GM21717 (cell line): Measurements from ENCODE around the gene MAT1A.
"Not testable (repeated sequence)": the region's sequence is repeated elsewhere in the genome, so short reads cannot be mapped to it uniquely, and the experiment has no call there.

Experiments used
- ATAC-seq: cut with Tn5 transposase; IDR thresholded peaks from one replicate; pipeline ENCODE4 v1.9.1; 2021; ENCODE audit warnings: mild to moderate bottlenecking, moderate library complexity; ENCODE audit not compliant: unreplicated experiment

The MAT1A gene

DNA sequence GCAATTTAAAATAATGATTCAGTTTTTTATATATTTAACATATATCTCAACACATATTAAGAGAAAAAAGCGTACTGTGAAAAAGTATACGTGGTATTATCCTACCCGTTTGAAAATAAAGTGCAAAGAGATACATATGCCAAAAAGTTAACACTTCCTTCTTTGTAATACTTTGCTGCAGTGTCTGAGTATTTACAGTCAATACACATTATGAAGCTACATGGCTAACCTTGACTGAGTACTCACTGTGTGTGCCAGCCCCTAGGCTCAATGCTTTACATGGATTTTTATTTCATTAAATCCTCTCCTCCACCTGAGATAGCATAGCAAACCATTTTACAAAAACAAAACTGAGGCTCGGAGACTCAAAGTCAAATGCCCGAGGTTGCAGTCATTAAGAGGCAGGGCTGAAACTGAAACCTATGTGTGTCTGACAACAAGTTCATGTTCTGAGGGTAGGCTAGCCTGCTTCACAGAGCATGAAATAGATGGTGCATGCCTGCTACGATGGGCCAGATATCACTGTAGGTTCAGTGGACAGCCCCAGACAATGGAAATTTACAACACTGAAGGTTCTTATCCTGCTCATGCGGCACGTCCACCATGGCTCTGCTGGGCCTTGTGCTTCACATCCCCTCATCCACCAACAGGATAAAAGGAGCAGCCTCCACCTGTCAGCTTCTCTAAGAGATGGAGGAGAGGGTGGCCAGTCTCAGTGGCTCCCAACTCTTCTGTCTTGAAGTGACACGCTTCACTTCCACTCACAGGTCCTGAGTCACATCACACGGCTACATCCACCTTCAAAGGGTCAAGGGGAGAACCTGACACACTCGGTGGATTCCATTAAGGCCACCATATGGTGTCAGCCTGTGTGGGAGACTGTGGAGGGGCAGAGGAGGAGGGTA is 54.9 kb downstream of the MAT1A start:
- ATAC-seq, result peak; percentile 100

DNA sequence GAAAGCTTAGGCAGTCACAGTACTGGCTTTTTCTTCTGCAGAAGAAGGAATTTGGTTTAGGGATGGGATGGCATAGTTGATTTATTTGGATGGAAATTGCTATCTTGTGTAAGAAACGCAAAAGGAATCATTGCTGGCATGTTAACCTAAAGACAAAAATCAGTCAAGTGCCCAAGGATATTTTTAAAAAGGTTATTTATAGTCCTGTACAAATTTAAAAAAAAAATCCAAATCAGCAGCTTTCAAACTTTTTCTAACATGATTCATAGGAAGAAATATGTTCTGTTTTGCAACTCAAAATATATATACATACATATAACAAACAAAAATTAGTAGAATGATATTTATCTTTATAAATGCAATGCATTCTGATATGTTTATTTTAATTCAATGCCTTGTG is 55.6 kb downstream of the MAT1A start:
- ATAC-seq, result not testable (repeated sequence)

DNA sequence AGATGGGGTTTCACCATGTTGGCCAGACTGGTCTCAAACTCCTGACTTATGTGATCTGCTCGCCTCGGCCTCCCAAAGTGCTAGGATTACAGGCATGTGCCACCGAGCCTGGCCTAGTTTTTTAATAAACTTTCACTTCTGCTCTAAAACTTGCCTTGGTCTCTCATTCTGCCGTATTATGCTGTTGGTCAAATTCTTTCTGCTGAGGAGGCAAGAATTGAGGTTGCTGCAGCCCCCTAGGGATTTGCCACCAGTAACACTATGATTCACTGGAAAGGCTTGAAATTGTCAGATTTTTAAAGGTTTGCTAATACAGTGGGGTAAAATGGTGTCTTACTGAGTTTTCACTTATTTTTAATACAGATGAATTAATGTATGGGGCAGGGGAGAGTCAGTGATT is 62.7 kb downstream of the MAT1A start:
- ATAC-seq, result not testable (repeated sequence)

DNA sequence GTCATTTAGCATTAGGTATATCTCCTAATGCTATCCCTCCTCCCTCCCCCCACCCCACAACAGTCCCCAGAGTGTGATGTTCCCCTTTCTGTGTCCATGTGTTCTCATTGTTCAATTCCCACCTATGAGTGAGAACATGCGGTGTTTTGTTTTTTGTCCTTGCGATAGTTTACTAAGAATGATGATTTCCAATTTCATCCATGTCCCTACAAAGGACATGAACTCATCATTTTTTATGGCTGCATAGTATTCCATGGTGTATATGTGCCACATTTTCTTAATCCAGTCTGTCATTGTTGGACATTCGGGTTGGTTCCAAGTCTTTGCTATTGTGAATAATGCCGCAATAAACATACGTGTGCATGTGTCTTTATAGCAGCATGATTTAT is 66.4 kb downstream of the MAT1A start:
- ATAC-seq, result not testable (repeated sequence)
